H9 (cell line): Measurements from ENCODE around the gene TCF4. TPM values are rescaled to one million over a fixed set of nuclear protein-coding genes. Genes with fewer than 3 reads are reported as not detected.

ENCODE experiments used
- DNase-seq: peaks from one replicate; pipeline ENCODE4 v3.0.0-alpha.2; 2017
- H2AFZ ChIP-seq: one replicate; pipeline ENCODE4 v1.6.1; 2013; ENCODE audit warnings: mild to moderate bottlenecking, low read length, control low read depth, moderate library complexity
- H2AK5ac ChIP-seq: 2 replicates; pipeline ENCODE4 v1.6.1; 2013; ENCODE audit warnings: low read length, control low read depth, mixed read lengths; ENCODE audit not compliant: insufficient read length
- H2BK120ac ChIP-seq: one replicate; pipeline ENCODE4 v1.6.1; 2013; ENCODE audit warnings: low read depth, mild to moderate bottlenecking, low read length, control low read depth, inconsistent platforms; ENCODE audit not compliant: poor library complexity, severe bottlenecking
- H2BK12ac ChIP-seq: 2 replicates; pipeline ENCODE4 v1.6.1; 2013; ENCODE audit warnings: low read length, control low read depth, mixed read lengths, low read depth; ENCODE audit not compliant: insufficient read length
- H2BK15ac ChIP-seq: 2 replicates; pipeline ENCODE4 v1.6.1; 2013; ENCODE audit warnings: low read depth, low read length, control low read depth
- H2BK20ac ChIP-seq: one replicate; pipeline ENCODE4 v1.6.1; 2013; ENCODE audit warnings: low read depth, mild to moderate bottlenecking, low read length, control low read depth, inconsistent platforms; ENCODE audit not compliant: poor library complexity, severe bottlenecking
- H2BK5ac ChIP-seq: 2 replicates; pipeline ENCODE4 v1.6.1; 2013; ENCODE audit warnings: low read length, control low read depth, mixed read lengths; ENCODE audit not compliant: insufficient read length
- H3K14ac ChIP-seq: 2 replicates; pipeline ENCODE4 v1.6.1; 2013; ENCODE audit warnings: low read length, control low read depth; ENCODE audit not compliant: insufficient read depth
- H3K18ac ChIP-seq: 2 replicates; pipeline ENCODE4 v1.6.1; 2013; ENCODE audit warnings: low read depth, mild to moderate bottlenecking, mixed read lengths, low read length, control low read depth; ENCODE audit not compliant: insufficient read length
- H3K23ac ChIP-seq: 2 replicates; pipeline ENCODE4 v1.6.1; 2013; ENCODE audit warnings: low read length, control low read depth, mixed read lengths, low read depth; ENCODE audit not compliant: insufficient read length
- H3K23me2 ChIP-seq: 2 replicates; pipeline ENCODE4 v1.6.1; 2013; ENCODE audit warnings: low read depth, mild to moderate bottlenecking, mixed read lengths, low read length, control low read depth; ENCODE audit not compliant: insufficient read length, poor library complexity, severe bottlenecking
- H3K27ac ChIP-seq: 2 replicates; pipeline ENCODE4 v1.5.1; 2013; ENCODE audit warnings: low read length, control low read depth, mixed read lengths, low read depth; ENCODE audit not compliant: insufficient read length
- H3K27me3 ChIP-seq: 2 replicates; pipeline ENCODE4 v1.6.1; 2013; ENCODE audit warnings: low read length, control low read depth, inconsistent platforms; ENCODE audit not compliant: insufficient read depth
- H3K4ac ChIP-seq: 2 replicates; pipeline ENCODE4 v1.6.1; 2013; ENCODE audit warnings: low read depth, mild to moderate bottlenecking, control low read depth, inconsistent platforms, low read length, moderate library complexity
- H3K4me1 ChIP-seq: 2 replicates; pipeline ENCODE4 v1.6.1; 2013; ENCODE audit warnings: low read length, control low read depth, inconsistent platforms; ENCODE audit not compliant: insufficient read depth
- H3K4me2 ChIP-seq: 2 replicates; pipeline ENCODE4 v1.6.1; 2013; ENCODE audit warnings: low read length, control low read depth, mixed read lengths; ENCODE audit not compliant: insufficient read length, insufficient read depth
- H3K56ac ChIP-seq: 2 replicates; pipeline ENCODE4 v1.6.1; 2013; ENCODE audit warnings: low read depth, mild to moderate bottlenecking, mixed read lengths, low read length, control low read depth; ENCODE audit not compliant: insufficient read length
- H3K79me1 ChIP-seq: 2 replicates; pipeline ENCODE4 v1.6.1; 2013; ENCODE audit warnings: low read depth, mild to moderate bottlenecking, moderate library complexity, low read length, control low read depth, inconsistent platforms; ENCODE audit not compliant: insufficient read depth, poor library complexity, severe bottlenecking
- H3K79me2 ChIP-seq: 2 replicates; pipeline ENCODE4 v1.6.1; 2013; ENCODE audit warnings: low read length, control low read depth, inconsistent platforms; ENCODE audit not compliant: insufficient read depth
- H3K9ac ChIP-seq: 2 replicates; pipeline ENCODE4 v1.6.1; 2013; ENCODE audit warnings: low read length, control low read depth, mixed read lengths; ENCODE audit not compliant: insufficient read length; ENCODE audit errors: extremely low read depth
- H3K9me3 ChIP-seq: one replicate; pipeline ENCODE4 v1.6.1; 2013; ENCODE audit warnings: low read depth, low read length, inconsistent platforms; ENCODE audit not compliant: control insufficient read depth
- H3T11ph ChIP-seq: one replicate; pipeline ENCODE4 v1.6.1; 2013; ENCODE audit warnings: mild to moderate bottlenecking, low read length, control low read depth, inconsistent platforms
- H4K20me1 ChIP-seq: one replicate; pipeline ENCODE4 v1.6.1; 2013; ENCODE audit not compliant: control insufficient read depth, insufficient read length, insufficient read depth
- H4K5ac ChIP-seq: 2 replicates; pipeline ENCODE4 v1.6.1; 2013; ENCODE audit warnings: low read depth, mild to moderate bottlenecking, mixed read lengths, low read length, control low read depth; ENCODE audit not compliant: insufficient read length
- H4K8ac ChIP-seq: replicated peaks from 2 replicates; pipeline ENCODE4 v1.6.1; 2013; ENCODE audit warnings: low read length, control low read depth, mixed read lengths, low read depth; ENCODE audit not compliant: insufficient read length
- H4K91ac ChIP-seq: 2 replicates; pipeline ENCODE4 v1.6.1; 2013; ENCODE audit warnings: low read depth, mild to moderate bottlenecking, moderate library complexity, mixed read lengths, low read length, control low read depth; ENCODE audit not compliant: insufficient read length
- H3K27ac Mint-ChIP-seq, 3 experiments: 2 replicates in 2 of 3; 3 replicates in 1 of 3; pipeline ENCODE4 v1.8.0; 2020 to 2021; ENCODE audit warnings: mixed read lengths in 3 of 3, mild to moderate bottlenecking in 1 of 3, moderate library complexity in 1 of 3
- H3K27me3 Mint-ChIP-seq: 2 replicates; pipeline ENCODE4 v1.8.0; 2021; ENCODE audit warnings: low read depth, mild to moderate bottlenecking, moderate library complexity, mixed read lengths
- H3K36me3 Mint-ChIP-seq, 3 experiments: 2 replicates in 2 of 3; 3 replicates in 1 of 3; pipeline ENCODE4 v1.8.0; 2020 to 2021; ENCODE audit warnings: low read depth in 3 of 3, mixed read lengths in 3 of 3; ENCODE audit not compliant: insufficient read depth in 1 of 3
- H3K4me1 Mint-ChIP-seq, 2 experiments: 2 replicates each; pipeline ENCODE4 v1.8.0; 2020; ENCODE audit warnings: mixed read lengths in 2 of 2
- H3K4me3 Mint-ChIP-seq, 2 experiments: 2 replicates in 1 of 2; 3 replicates in 1 of 2; pipeline ENCODE4 v1.8.0; 2020 to 2021; ENCODE audit warnings: mild to moderate bottlenecking in 2 of 2, mixed read lengths in 2 of 2, moderate library complexity in 1 of 2
- H3K9me3 Mint-ChIP-seq, 2 experiments: 2 replicates in 1 of 2; 3 replicates in 1 of 2; pipeline ENCODE4 v1.8.0; 2020; ENCODE audit warnings: mild to moderate bottlenecking in 2 of 2, mixed read lengths in 2 of 2, moderate library complexity in 1 of 2
- CTCF ChIP-seq: fragments of 200-600 bp; sonication (generic); conservative IDR thresholded peaks from 3 replicates; pipeline ENCODE4 v1.8.0; 2021; ENCODE audit warnings: antibody characterized with exemption, mild to moderate bottlenecking
- WGBS: extraction: QIAGEN DNeasy Blood & Tissue Kit; methylation state at CpG from one replicate; pipeline ENCODE4 v1.1.7; 2013; ENCODE audit warnings: missing lambda C conversion rate, low lambda C conversion rate, mixed read lengths; ENCODE audit not compliant: insufficient read length; ENCODE audit errors: extremely low coverage; 5-methylcytosine and 5-hydroxymethylcytosine counted together
- microRNA-seq: library from miRNA; unstranded; fragments of <30 nt; microRNA quantifications from one replicate; pipeline ENCODE4, GENCODE V29; 2020; ENCODE audit warnings: borderline microRNAs expressed
- total RNA-seq: library from RNA; stranded (reverse); gene quantifications from 2 replicates; pipeline ENCODE4 v1.2.1, GENCODE V29; 2021

The TCF4 gene
- total RNA-seq, 1 experiment from 2014 or later = 99.4 TPM

GRCh38 chr18:55173291-55173690 lies 414.7 kb downstream of the TCF4 start:
- no CpG with 5 or more reads among the region's 2 CpGs for WGBS
- no peaks in the 10 kb centered on the region for H3K9me3 ChIP-seq
- no peak overlapping the region for H2BK120ac ChIP-seq
- Mint-ChIP-seq H3K9me3 (peaks cover 20 to 21% of the 10 kb centered on the region in 2 experiments), H3K4me3 (no peak overlapping the region), H3K4me1 (no peaks in the 10 kb centered on the region), H3K27me3 (no peaks in the 10 kb centered on the region), H3K27ac (no peak overlapping the region), H3K36me3 (peaks cover 0 to 13% (median 3%) of the 10 kb centered on the region in 3 experiments; a peak in 5 of 7 replicates)
- no peaks in the 10 kb centered on the region for H3K23me2 ChIP-seq
- no peak overlapping the region for H2BK5ac ChIP-seq
- no peaks in the 10 kb centered on the region for H3K79me2 ChIP-seq
- no peak overlapping the region for H3K9ac ChIP-seq
- H3K4me1 ChIP-seq = no peaks in the 10 kb centered on the region
- no peak overlapping the region for H4K91ac ChIP-seq
- no peak overlapping the region for H2AFZ ChIP-seq
- no peak overlapping the region for H2BK12ac ChIP-seq
- no peak overlapping the region for H3K56ac ChIP-seq
- TF ChIP-seq CTCF = no peak
- H4K8ac ChIP-seq = no peak overlapping the region
- no peaks in the 10 kb centered on the region for H3K79me1 ChIP-seq
- H3K14ac ChIP-seq = no peak overlapping the region
- H2BK15ac ChIP-seq = no peak overlapping the region
- H3K18ac ChIP-seq = no peak overlapping the region
- H2AK5ac ChIP-seq = no peak overlapping the region
- H3K27me3 ChIP-seq = no peaks in the 10 kb centered on the region
- no peak overlapping the region for H3K27ac ChIP-seq
- DNase-seq = no peak
- no peak overlapping the region for H3K23ac ChIP-seq
- H3K4me2 ChIP-seq = no peak overlapping the region
- no peaks in the 10 kb centered on the region for H4K20me1 ChIP-seq
- no peak overlapping the region for H3T11ph ChIP-seq
- no peak overlapping the region for H2BK20ac ChIP-seq
- no peak overlapping the region for H4K5ac ChIP-seq
- no peak overlapping the region for H3K4ac ChIP-seq

Small RNA genes lying within 50 kb of the gene (microRNA-seq; reads per million reads assigned to microRNA genes)
- not detected for gene MIR4529
